Measurements from ENCODE around the gene PPP1R17. TPM values are rescaled to one million over a fixed set of nuclear protein-coding genes. Genes with fewer than 3 reads are reported as not detected.

Gene PPP1R17
- total and polyA plus RNA-seq, 2 donors (not counting 1 experiment from before 2014, with no cell fraction given) = not detected

DNA sequence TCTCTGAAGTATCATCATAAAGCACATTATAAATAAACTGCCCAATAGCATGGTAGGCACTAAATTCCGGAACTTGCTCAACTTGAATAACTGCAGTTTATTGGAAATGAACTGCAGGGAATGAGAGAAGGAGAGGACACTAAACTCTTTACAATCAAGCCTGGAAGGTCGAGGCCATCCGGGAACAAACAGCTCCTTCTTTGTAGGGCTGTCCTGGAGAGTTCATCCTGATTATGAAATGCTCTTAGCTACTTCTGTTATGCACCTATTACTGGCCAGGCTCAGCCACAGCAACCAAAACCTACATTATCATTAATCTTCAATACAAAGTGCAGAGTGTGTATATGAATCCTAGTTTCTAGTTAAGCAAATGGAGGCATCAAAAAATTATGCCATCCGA, 64.7 kb downstream of the PPP1R17 start:
- Histone ChIP-seq H3K4me1 (ENCODE audit: control insufficient read depth, extremely low read depth, insufficient read depth, low read length) (no peaks in the 10 kb centered on the region), H3K4me2 (ENCODE audit: extremely low read depth, insufficient read depth, low read length) (no peak overlapping the region), H3K27ac (ENCODE audit: insufficient read depth, low read length) (no peak overlapping the region), H3K9ac (ENCODE audit: insufficient read depth, low read length) (no peak overlapping the region), H3K4me3 (replicated peaks in 1 of 4; ENCODE audit: control extremely low read depth in 1 of 4, insufficient read depth in 1 of 4, low read depth in 3 of 4, low read length in 4 of 4) (no peak overlapping the region), H4K20me1 (ENCODE audit: control insufficient read depth, extremely low read depth, insufficient read depth, low read length) (no peaks in the 10 kb centered on the region), H3K27me3 (ENCODE audit: control insufficient read depth, insufficient read depth, low read length) (no peaks in the 10 kb centered on the region), H3K36me3 (ENCODE audit: control insufficient read depth, insufficient read depth, low read length) (no peaks in the 10 kb centered on the region), H3K9me3 (ENCODE audit: control insufficient read depth, insufficient read depth, low read depth, low read length) (no peaks in the 10 kb centered on the region), H2AFZ (ENCODE audit: low read length) (no peak overlapping the region), H3K79me2 (ENCODE audit: control insufficient read depth, insufficient read depth, low read length) (no peaks in the 10 kb centered on the region)
- DNase-seq (ENCODE audit: low read depth in 2 of 2) = no peak
- TF ChIP-seq EZH2 (IDR thresholded peaks at IDR 0.05; ENCODE audit: low read length, missing control alignments) (no peak), CTCF (conservative IDR thresholded peaks at IDR 0.05 in 1 of 2, IDR thresholded peaks at IDR 0.05 in 1 of 2; ENCODE audit: low read depth in 1 of 2, low read length in 2 of 2) (no peak)

Other genes with a start within 250 kb of the PPP1R17 start
- gene ITPRID1, start 173.1 kb upstream of the PPP1R17 start, total RNA-seq = not detected in 2 replicates
- not detected in 2 replicates for gene ITPRID1, start 173.1 kb upstream of the PPP1R17 start, polyA plus RNA-seq

All from fibroblast of lung (primary cell).